HG03354 (cell line): ENCODE measurements around the gene OSBPL3.

Experiments used
- ATAC-seq: cut with Tn5 transposase; IDR thresholded peaks from one replicate; pipeline ENCODE4 v1.9.1; 2021; ENCODE audit warnings: mild to moderate bottlenecking; ENCODE audit not compliant: unreplicated experiment, poor library complexity, severe bottlenecking

Gene OSBPL3

DNA sequence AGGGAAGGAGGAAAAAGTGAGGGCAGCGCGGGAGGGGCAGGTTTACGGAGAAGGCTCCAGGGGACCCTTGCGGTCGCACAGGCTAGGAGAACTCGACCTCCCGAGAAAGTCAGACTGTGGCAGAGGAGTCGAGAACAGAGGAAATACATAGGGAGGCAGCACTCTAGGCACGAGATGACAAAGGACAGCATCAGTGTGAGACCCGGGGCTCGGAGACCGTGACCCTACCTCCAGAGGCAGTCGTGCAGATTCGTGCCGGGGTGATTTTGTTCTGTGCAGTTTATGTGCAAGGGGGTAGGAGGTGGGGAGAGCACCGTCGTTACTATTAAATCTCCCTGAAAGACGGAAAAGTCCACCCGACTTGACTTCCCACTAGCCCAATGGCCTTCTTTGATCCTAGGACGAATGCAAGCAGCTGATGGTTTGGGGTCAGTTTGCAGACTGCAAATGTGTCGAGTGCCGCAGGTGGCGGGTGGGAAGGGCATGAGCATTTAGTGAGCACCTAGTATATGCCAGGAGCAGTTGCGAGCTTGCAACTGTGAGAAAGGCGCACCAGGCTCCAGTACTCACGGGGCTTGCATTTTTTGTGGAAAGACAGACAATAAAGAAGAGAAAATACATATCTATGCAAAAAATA, 674 bp upstream of the OSBPL3 start:
- ATAC-seq: peak; percentile 26

DNA sequence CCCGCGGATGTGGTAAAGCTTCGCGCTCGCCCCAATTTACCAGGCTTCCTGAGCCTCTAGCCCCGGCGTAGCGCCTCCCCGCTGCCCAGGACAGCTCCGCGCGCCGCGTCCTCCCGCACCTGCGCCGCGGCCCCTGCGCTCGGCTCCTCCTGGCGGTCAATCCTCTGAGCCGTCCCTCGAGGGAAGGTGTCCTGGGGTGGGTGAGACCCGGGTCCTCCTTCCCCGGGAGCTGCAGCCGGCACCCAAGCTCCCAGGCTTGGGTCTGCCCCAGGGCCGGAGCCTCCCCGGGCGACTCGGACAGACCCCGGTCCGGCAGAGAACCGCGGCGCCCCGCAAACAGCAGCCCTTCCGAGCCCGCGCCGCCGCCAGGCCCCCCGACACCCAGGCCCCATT, 512 bp downstream of the OSBPL3 start:
- peak; percentile 48 for ATAC-seq

DNA sequence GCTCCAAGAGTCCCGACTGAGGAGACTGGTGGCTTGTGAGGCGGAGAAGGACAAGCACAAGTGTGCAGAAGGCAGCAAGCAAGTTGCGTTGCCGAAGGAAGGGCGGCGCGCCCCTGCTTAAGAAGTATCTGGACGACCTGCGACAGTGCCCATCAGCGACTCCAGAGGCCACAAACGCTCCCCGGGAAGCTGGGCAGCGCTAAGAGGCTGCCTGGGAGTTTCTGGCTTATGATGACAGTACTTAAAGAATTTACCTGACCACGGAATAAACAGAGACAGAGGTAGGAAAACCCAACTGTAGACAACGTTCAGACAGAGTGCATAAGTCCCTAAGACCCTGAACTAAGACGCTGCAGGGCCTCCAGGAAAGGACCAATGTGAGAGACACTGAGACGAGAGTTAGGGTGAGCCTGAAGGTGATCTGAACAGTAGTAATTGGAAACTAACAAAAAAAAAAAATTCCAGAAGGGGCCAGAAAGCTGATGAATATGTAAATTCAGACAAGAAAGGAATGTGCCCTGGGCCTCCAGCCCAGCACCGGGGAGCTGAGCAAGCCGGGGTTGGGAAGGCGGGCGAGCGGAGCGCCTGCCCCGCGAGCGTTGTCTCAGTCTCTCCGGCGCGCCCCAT, 1.0 kb downstream of the OSBPL3 start:
- no peak for ATAC-seq

DNA sequence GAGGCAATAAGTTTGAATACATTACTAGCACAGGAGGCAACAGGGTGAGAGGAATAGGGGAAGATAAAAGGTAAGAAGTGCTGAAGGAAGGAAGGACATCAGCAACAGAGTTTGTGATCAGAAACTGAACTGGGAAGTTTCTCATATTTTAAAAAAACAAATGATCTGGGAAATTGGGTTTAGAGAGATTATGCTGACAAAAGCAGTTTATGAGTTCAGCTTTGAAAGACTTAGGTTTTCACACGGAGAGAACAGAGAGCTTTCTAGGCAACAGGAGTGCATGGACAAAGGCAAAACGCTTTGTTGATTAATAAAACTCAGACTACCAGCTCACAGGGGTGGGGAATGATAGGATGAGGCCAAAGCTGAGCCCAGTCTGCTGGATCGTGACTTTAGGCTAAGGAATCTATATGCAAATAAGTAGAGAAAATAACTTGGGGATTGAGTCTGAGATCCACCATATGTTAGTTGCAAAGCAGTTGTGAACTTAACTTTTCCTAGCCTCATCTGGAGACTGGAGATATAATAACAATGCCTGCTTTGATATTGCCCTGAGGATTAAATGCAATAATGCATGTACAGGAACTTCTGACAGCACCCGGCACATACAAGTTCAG, 4.2 kb downstream of the OSBPL3 start:
- no peak for ATAC-seq

DNA sequence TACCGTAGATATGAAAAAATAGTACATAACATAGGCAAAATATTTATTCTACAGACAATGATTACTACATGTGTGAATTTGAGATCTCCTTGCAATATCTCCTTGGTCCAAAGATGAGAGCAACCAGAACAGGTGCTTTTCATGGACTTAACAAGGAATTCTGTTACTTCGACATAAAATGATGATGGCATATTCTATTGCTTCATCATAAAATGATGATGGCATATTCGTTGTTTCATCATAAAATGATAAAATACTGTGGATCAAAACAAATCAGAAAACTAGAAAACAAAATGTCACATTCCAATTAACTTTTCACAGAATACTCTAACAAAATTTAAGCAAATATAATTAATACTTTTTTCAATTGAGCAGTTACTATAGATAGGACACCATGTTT, 4.8 kb downstream of the OSBPL3 start:
- no peak for ATAC-seq

DNA sequence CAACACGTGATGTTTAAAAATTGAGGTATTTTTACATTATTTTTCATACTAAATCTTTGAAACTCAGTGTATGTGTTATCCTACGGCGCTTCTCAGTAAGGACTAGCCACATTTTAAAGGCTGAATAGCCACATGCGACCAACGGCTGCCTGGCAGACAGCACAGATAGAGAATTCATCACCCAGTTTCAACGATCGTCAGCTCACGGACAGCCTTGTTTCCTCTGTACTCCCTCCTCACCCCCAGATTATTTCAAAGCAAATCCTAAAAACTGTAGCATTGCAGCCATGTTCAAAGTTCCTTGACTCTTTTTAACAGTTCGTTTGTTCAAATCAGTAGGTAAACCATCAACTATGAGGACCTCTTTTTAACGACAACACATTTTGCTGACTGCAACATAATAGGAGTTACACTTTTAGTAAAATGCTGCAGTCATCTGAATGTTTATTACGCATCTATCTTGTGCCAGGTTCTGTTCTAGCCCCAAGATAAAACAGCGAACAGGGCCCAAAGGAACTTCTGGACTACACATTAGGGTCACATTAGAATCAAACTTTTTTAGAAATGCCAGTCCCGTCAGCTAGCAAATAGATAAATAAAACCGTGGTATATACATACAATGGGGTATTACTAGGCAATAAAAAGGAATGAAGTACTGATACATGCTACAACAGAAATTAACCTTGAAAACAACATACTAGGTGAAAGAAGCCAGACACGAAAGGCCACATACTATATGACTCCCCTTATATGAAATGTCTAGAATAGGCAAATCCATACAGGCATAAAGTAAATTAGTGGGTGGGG, 5.7 kb downstream of the OSBPL3 start:
- no peak for ATAC-seq

DNA sequence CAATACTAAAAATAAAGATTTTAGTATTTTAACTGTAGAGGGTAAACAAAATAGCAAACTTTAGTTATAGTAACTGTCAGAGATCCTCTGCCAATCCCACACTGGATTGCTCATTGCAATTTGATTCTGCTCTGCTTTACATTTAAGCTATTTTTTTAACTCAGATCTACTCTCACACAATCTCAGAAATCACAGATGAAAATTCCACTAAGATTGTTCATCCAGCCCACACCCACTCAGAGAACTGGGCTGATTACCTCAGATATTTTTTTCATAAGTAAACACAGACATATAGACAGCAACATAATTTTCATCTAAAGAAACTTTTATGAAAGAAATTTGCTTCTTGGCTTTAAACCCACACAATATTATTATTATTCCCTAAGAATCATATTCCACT, 7.0 kb downstream of the OSBPL3 start:
- ATAC-seq: no peak

DNA sequence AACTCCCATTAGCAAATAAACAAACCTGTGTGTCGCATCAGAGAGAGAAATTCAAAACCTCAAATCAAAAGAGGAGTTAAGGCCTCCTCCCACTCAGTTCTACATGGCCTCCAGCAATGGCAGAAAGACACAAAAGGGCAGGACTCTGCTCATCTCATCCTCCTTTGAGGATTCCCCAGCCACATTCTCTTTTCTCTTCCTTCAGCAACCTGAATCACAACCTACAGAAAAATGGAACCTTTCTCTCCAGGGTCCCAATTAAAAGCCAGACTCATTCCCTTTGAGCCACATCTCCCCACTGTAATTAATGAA, 7.9 kb downstream of the OSBPL3 start:
- no peak for ATAC-seq

DNA sequence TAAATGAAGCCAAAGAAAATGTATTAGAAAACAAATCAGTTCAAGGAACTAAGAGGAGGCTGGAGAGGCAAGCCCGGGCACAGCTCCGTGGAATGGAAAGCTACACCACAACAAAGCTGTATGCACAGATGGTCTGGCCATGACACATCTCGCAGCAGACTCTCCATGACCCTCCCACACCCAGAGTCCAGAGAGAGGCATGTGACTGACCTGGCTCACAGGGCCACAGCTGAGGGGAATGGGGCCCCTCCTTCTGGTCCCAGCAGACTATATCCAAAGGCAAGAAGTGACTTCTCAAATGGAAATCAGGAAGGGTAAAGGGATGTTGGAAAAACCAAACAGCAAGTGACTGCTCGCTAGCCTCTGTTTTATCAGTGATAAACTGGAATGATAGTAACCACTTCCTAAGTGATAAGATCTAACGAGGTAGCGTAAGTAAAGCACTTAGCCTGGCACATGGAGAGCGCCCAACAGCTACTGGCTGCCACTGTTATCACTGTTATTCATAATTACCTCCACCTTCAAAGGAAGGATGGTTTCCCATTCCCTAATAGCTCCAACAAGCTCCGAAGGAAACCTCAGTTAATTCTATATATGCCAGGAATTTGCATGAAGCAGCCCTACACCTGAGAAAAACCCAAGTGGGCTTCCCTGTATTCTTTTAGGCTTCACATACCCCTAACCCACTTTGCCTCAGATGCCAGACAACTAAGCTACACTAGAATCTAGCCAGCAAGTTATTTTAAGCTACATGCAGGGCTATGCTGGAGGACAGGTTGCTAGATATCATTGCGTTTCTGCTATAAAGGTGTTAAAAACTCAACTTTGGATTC, 8.4 kb downstream of the OSBPL3 start:
- ATAC-seq: no peak

DNA sequence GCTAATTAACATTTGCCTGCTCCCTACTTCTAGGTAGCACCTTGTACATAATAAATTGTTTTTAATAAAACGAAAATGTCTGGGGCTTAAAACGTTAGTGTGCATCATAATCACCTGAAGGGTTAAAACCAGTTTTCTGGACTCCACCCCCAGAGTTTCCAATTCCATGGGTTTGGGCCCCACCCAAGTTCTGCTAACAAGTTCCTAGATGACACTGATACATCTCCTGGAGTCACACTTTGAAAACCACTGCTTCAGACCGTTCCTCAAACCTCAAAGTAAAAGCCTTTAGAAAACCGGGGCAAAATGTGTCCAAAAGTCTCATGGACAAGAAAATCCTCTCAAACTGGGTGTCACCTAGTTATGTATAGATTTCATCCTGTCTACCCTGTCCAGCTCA, 9.3 kb downstream of the OSBPL3 start:
- ATAC-seq: no peak

DNA sequence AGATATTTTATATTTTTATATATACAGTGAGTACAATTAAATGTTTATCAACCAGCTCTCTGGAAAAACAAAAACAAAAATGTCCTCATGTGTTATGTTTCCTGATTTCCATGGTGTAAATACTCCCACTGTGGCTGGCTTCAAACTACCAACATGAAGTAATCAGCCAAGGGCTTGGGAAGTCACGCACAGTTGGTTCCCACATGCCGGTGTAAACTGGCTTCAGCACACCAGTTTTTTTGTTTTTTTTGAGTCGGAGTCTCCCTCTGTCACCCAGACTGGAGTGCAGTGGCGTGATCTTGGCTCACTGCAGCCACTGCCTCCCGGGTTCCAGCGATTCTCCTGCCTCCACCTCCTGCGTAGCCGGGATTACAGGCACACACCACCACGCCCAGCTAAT, 11.8 kb downstream of the OSBPL3 start:
- ATAC-seq: no peak

DNA sequence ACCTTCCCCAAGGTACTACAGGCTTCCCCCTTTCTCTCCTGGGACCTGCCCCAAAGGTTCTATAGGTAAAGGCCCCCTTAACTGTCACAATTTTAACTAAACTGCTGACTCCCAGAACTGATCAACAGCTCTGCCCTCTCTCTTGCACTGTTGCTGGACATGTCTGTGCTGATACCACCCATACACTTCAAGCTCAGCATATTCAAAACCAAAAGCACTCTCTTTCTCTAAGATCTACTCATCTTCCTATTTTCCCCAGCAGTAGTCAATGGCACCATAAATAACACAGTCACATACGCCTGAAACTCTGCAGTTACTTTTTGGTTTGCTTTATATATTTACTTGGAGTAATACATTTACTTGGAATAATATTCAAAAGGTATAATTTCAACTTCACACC, 12.3 kb downstream of the OSBPL3 start:
- ATAC-seq: no peak

DNA sequence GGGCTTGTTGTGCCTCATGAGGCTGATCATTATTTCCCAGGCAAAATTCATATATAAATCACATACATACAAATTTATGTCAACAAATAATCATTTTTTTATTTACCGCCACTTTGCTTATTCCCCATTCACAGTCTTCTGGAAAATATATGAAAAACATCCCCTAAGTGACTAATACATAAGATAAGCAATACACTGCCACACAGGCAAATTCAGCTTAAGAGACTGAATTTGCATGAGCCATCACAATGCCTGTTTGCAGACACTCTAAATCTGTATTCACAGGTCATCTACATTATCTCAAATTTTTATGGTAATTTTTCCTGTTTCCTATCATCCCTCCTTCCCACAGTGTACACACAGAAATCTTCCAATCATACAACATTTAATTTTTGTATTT, 13.2 kb downstream of the OSBPL3 start:
- no peak for ATAC-seq

DNA sequence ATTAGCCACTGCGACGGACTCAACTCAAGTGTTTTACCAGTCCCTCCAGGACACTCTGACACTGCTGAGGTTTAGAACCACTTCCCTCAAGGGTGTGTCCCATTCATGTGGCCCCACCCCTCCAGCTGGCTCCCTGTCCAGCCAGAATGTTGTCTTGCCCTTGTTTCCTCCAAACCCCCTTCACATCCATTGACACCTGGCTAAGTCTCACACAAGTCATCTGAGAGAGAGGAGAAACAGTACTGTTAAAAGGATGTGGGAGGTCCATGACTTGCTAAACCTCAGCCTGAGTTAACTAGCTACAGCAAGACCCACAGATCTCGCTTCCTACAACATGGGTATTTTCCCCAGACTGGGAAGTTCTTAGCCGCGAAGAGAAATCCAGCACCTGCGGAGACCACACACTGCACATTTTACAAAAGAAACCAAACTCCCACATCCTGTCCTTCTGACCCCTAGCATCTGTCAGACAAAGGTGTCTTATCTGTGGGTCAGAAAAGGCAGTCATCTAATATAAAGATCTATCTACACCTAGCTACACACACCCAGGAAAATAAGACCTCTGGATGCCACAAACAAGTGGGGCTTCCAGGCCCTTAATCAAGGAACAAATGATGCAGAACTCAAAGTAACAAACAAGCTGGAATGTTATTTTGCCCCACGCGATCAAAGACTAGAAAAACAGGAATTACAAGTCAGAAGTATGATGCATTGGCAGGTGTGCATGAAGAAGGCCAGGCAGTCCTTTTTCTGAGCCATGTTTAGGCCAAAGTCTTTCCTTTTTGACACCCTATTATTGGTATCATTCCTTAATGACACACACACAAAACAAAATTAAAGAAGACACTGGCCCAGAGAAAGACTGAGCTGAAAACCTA, 13.9 kb downstream of the OSBPL3 start:
- ATAC-seq: peak; percentile 84

DNA sequence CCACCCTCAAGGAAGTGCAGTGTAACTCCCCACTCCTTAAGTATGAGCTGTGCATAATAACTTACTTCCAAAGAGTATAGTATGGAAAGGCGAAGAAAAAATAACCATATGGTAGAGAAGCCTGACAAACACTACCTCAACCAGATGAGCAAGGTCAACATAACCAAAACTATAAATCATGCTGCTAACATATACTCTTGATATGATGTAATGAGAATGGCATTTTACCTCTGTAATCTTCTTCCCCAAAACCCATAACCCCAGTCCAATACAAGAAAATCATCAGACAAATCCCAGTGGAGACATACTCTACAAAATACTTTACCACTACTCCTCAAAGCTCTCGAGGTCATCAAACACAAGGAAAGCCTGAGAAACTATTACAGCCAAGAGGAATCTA, 15.8 kb downstream of the OSBPL3 start:
- no peak for ATAC-seq

DNA sequence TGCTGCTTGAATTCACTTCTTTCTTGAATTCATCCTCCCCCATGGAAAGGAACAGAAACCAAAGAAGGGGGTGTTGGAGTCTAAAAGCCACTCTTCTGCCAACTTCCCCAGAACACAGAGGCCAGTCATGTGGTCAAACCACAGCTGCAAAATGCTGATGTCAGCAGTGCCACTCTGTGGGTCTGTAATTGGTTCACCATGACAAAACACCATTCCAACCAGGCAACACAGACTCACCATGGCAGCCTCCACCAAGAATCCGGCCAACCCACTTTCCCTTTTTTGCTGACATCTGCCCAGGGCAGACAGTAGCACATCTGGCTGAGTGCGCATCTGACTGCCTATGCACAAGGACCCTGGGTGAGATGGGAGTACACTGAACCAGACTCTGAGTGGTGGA, 16.8 kb downstream of the OSBPL3 start:
- ATAC-seq: peak; percentile 22

DNA sequence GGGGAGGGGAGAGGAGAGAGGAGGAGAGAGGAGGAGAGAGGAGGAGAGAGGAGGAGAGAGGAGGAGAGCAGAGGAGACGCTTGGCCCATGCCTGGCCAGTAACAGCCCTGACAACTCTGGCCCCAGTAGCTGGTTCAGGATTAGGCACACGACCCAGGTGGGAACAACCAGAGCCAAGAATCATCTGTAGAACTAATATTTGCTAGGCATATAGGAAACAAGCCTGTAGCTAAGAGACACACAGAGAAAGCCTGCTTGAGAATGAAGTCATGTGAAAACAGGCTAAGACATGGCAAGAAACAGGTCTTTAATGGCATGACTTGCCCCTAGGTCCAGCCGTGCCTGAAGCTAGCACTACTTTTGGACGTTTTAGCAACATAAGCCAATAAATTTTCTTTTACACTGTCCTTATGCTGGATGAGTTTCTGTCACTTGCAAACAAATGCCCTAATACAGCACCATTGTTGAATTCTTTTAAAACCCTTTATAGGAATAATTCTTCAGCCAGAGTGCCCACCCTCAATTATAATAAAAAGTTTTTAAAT, 17.5 kb downstream of the OSBPL3 start:
- no peak for ATAC-seq

DNA sequence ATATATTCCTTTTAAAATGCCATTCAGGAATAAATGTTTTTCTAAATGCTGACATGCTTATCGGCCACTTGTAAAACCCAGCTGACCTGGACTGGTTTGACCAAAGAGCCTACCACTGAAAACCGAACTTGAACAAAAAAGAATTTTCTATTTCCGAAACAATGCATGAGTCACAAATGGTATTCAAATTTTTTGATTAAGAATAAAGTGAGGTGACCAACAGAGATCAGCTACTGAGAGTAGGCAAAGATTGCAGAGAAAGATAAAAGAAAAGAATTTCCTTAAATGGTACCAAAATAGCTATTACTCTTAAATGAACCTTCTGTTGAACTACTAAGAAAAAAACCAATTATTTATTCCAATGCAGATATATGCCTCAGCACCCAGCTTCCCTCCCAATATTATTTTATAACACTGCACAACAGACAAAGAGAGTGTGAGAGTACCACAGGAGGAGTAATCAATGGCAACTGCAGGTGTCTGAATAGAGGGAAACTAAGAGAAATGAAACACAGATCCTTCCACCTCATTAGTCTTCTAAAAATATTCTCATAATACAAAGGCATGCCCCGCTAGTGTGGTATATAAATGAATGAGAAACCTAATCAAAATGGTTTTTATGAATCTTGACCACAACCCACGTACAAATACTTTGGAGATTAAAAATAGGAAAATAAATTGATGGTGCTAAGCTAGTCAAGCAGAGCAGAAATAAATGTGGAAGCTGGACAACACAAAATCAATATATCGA, 20.1 kb downstream of the OSBPL3 start:
- ATAC-seq: no peak
